GM19397 (cell line): ENCODE measurements around the gene PAX7.

Source experiments
- ATAC-seq: cut with Tn5 transposase; IDR thresholded peaks from one replicate; pipeline ENCODE4 v1.9.1; 2021; ENCODE audit warnings: mild to moderate bottlenecking, moderate library complexity; ENCODE audit not compliant: unreplicated experiment

PAX7 gene

GRCh38 chr1:18697541-18697940 lies 66.9 kb downstream of the PAX7 start:
- no peak for ATAC-seq

GRCh38 chr1:18700530-18700929 lies 69.9 kb downstream of the PAX7 start:
- ATAC-seq, result no peak

GRCh38 chr1:18701183-18701582 lies 70.5 kb downstream of the PAX7 start:
- no peak for ATAC-seq

GRCh38 chr1:18703041-18703621 lies 72.5 kb downstream of the PAX7 start:
- no peak for ATAC-seq

GRCh38 chr1:18705811-18706210 lies 75.2 kb downstream of the PAX7 start:
- ATAC-seq, result no peak

- ATAC-seq, result no peak
These were observed 77.1 kb downstream of the PAX7 start for GRCh38 chr1:18707696-18708257.

GRCh38 chr1:18710002-18710401 lies 79.4 kb downstream of the PAX7 start:
- no peak for ATAC-seq

GRCh38 chr1:18711003-18711402 lies 80.4 kb downstream of the PAX7 start:
- ATAC-seq, result no peak

GRCh38 chr1:18711536-18712251 lies 81.0 kb downstream of the PAX7 start:
- no peak for ATAC-seq

GRCh38 chr1:18712252-18712600 lies 81.6 kb downstream of the PAX7 start:
- no peak for ATAC-seq

- no peak for ATAC-seq
These were observed 83.9 kb downstream of the PAX7 start for GRCh38 chr1:18714404-18715175.

- no peak for ATAC-seq
These were observed 85.6 kb downstream of the PAX7 start for GRCh38 chr1:18716112-18716784.

- ATAC-seq, result no peak
These were observed 86.4 kb downstream of the PAX7 start for GRCh38 chr1:18716785-18717678.

GRCh38 chr1:18719786-18720451 lies 89.3 kb downstream of the PAX7 start:
- ATAC-seq, result no peak

- ATAC-seq, result no peak
These were observed 90.4 kb downstream of the PAX7 start for GRCh38 chr1:18721041-18721440.

- no peak for ATAC-seq
These were observed 91.1 kb downstream of the PAX7 start for GRCh38 chr1:18721776-18722175.

GRCh38 chr1:18722270-18722669 lies 91.6 kb downstream of the PAX7 start:
- ATAC-seq, result no peak

GRCh38 chr1:18723206-18723605 lies 92.6 kb downstream of the PAX7 start:
- ATAC-seq, result no peak

GRCh38 chr1:18723701-18724411 lies 93.2 kb downstream of the PAX7 start:
- ATAC-seq, result no peak
